Femur (tissue), 1 donor: ENCODE results near the gene DMAC1.

Experiments
- DNase-seq: peaks from one replicate; pipeline ENCODE4 v3.0.0-alpha.2; 2017

The DMAC1 gene

GRCh38 chr9:7782400-7783120 lies 17.0 kb downstream of the DMAC1 start:
- no peak for DNase-seq

- DNase-seq = no peak
Observed at GRCh38 chr9:7780261-7780988, 19.2 kb downstream of the DMAC1 start.

- DNase-seq = no peak
Observed at GRCh38 chr9:7778851-7779600, 20.6 kb downstream of the DMAC1 start.

GRCh38 chr9:7777771-7778170 lies 21.8 kb downstream of the DMAC1 start:
- DNase-seq = no peak

- no peak for DNase-seq
Observed at GRCh38 chr9:7770111-7770510, 29.5 kb downstream of the DMAC1 start.

GRCh38 chr9:7762600-7762999 lies 37.0 kb downstream of the DMAC1 start:
- DNase-seq = no peak

- no peak for DNase-seq
Observed at GRCh38 chr9:7760014-7760415, 39.6 kb downstream of the DMAC1 start.

- DNase-seq = no peak
Observed at GRCh38 chr9:7756088-7756487, 43.5 kb downstream of the DMAC1 start.

GRCh38 chr9:7752481-7752880 lies 47.1 kb downstream of the DMAC1 start:
- no peak for DNase-seq
